BLaER1 treated with 17β-estradiol and CSF1 and Interleukin-3, amounts not matched to agents 10 nM and 100 nM (cell line): ENCODE data around the gene CDC42BPA.

ENCODE experiments used
- H3K27ac ChIP-seq, 11 experiments: shearing (Covaris generic); formaldehyde crosslinking; 2 replicates each; pipeline ENCODE4 v1.8.1; 2022
- H3K27me3 ChIP-seq, 11 experiments: shearing (Covaris generic); formaldehyde crosslinking; 2 replicates each; pipeline ENCODE4 v1.8.1; 2022
- H3K36me3 ChIP-seq, 11 experiments: shearing (Covaris generic); formaldehyde crosslinking; 2 replicates each; pipeline ENCODE4 v1.8.1; 2022
- H3K4me1 ChIP-seq, 10 experiments: shearing (Covaris generic); formaldehyde crosslinking; 2 replicates each; pipeline ENCODE4 v1.8.1; 2022
- H3K4me2 ChIP-seq, 11 experiments: shearing (Covaris generic); formaldehyde crosslinking; 2 replicates each; pipeline ENCODE4 v1.8.1; 2022
- H3K4me3 ChIP-seq, 10 experiments: shearing (Covaris generic); formaldehyde crosslinking; 2 replicates each; pipeline ENCODE4 v1.8.1; 2022
- H3K9ac ChIP-seq, 11 experiments: shearing (Covaris generic); formaldehyde crosslinking; 2 replicates each; pipeline ENCODE4 v1.8.1; 2022
- H3K9me3 ChIP-seq, 11 experiments: shearing (Covaris generic); formaldehyde crosslinking; replicated peaks in 1 of 11; 2 replicates each; pipeline ENCODE4 v1.8.1; 2022
- H4K20me1 ChIP-seq, 11 experiments: shearing (Covaris generic); formaldehyde crosslinking; 2 replicates each; pipeline ENCODE4 v1.8.1; 2022
- Cebpa-rat ChIP-seq, 11 experiments: shearing (Covaris generic); IDR thresholded peaks; 2 replicates each; pipeline ENCODE4 v1.8.1; 2022

Gene CDC42BPA

DNA sequence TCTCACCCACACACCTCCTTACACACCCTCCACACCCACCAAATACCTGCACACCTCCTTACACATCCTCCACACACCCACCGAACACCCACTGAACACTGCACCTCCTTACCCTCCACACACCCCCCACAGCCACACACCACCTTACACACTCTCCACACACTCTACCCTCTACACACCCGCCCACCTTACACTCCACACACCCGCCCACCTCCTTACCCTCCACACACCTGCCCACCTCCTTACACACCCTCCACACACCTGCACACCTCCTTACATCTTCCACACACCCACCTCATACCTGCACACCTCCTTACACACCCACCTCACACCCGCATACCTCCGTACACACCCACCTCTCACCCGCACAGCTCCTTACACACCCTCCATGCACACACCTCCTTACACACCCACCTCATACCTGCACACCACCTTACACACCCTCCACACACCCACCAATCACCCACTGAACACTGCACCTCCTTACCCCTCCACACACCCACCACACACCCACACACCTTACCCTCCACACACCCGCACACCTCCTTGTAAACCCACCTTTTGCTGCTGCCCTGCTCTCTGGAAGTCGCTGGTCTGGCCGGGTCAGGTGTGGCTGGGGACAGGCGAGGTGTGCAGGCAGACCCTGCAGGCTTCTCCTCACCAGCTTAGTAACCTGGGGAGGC is 339.7 kb downstream of the CDC42BPA start:
- H3K4me1 ChIP-seq, result peaks cover 0 to 7% (median under 1%) of the 10 kb centered on the region in 10 experiments; a peak in 8 of 20 replicates
- peaks cover 0 to 81% (median 29%) of the 10 kb centered on the region in 11 experiments; a peak in 17 of 22 replicates for H3K36me3 ChIP-seq
- no peak for TF ChIP-seq Cebpa-rat (IDR thresholded peaks at IDR 0.05)
- H3K4me2 ChIP-seq, result no peak overlapping the region
- no peaks in the 10 kb centered on the region for H3K27me3 ChIP-seq
- H3K9me3 ChIP-seq, result no peaks in the 10 kb centered on the region
- H3K27ac ChIP-seq, result no peak overlapping the region
- H3K4me3 ChIP-seq, result no peak overlapping the region
- peaks cover 0 to 24% (median 5%) of the 10 kb centered on the region in 11 experiments; a peak in 8 of 22 replicates for H4K20me1 ChIP-seq
- no peak overlapping the region for H3K9ac ChIP-seq

DNA sequence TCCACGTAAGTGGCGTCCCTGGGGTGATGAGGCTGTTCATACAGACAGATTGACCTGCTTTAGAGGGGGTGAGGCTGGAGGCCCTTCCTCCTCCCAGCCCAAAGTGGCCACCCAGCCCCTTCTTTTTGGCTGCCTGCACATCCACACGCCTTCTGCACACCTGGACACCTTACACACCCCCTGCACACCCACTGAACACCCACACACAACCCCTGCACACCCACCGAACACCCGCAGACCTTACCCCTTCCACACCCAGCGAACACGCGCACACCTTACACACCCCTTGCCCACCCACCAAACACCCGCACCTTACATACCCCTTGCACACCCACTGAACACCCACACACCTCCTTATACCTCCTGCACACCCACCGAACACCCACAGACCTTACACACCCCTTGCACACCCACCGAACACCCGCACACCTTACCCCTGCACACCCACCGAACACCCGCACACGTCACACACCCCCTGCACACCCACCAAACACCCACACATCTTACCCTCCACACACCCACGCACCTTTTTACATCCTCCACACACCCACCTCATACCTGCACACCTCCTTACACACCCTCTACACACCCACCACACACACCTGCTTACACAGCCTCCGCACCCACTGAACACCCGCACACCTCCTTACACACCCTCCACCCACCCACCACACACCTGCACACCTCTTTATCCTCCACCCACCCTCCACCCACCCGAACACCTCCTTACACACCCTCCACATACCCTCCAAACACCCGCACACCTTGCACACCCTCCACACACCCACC is 340.5 kb downstream of the CDC42BPA start:
- H3K27me3 ChIP-seq, result no peaks in the 10 kb centered on the region
- no peak overlapping the region for H3K9ac ChIP-seq
- peaks cover 0 to 31% (median 5%) of the 10 kb centered on the region in 11 experiments; a peak in 8 of 22 replicates for H4K20me1 ChIP-seq
- H3K36me3 ChIP-seq, result peaks cover 0 to 74% (median 21%) of the 10 kb centered on the region in 11 experiments; a peak in 17 of 22 replicates
- no peak for TF ChIP-seq Cebpa-rat (IDR thresholded peaks at IDR 0.05)
- no peak overlapping the region for H3K27ac ChIP-seq
- no peak overlapping the region for H3K4me3 ChIP-seq
- H3K9me3 ChIP-seq, result no peaks in the 10 kb centered on the region
- no peak overlapping the region for H3K4me2 ChIP-seq
- peaks cover 0 to 15% (median 7%) of the 10 kb centered on the region in 10 experiments; a peak in 12 of 20 replicates for H3K4me1 ChIP-seq

DNA sequence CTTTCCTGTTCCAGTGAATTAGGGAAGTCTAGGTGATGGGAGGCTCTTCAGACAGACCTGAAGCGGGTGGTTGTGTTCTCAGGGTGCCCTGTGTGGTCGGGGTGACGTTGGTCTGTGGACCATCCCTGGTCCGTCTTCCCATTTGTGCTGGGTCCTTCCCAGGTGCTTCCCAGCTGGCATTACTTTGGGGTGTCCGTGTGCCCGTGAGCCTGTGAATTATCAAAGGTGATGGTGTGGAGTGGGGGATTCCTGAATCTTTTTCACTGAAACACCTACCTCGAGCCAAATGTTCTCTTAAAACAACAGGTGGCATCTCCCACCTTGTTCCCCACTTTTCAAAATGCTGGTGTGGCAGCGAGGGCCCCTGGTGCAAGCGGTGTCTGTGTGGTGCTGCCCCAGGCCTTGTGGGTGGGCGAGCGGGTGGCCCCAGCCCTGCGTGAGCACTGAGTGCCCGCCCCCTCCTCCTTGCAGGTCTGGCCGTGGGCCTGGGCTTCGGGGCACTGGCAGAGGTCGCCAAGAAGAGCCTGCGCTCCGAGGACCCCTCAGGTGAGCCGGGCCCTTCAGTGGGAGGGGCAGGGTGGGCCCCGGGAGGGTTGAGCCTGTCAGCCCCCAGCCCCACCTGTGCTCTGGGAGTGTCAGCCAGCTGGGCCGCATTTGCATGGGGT is 341.2 kb downstream of the CDC42BPA start:
- Histone ChIP-seq H3K36me3 (peaks cover 0 to 68% (median 14%) of the 10 kb centered on the region in 11 experiments; a peak in 13 of 22 replicates), H3K9ac (no peak overlapping the region), H3K4me1 (peaks cover 0 to 22% (median 14%) of the 10 kb centered on the region in 10 experiments; a peak in 16 of 20 replicates), H3K4me2 (no peak overlapping the region), H3K9me3 (peaks cover 0 to 1% (median 0%) of the 10 kb centered on the region in 11 experiments; a peak in 5 of 22 replicates), H3K27ac (no peak overlapping the region), H3K27me3 (no peaks in the 10 kb centered on the region), H3K4me3 (no peak overlapping the region), H4K20me1 (peaks cover 0 to 32% (median 5%) of the 10 kb centered on the region in 11 experiments; a peak in 8 of 22 replicates)
- no peak for TF ChIP-seq Cebpa-rat (IDR thresholded peaks at IDR 0.05)

DNA sequence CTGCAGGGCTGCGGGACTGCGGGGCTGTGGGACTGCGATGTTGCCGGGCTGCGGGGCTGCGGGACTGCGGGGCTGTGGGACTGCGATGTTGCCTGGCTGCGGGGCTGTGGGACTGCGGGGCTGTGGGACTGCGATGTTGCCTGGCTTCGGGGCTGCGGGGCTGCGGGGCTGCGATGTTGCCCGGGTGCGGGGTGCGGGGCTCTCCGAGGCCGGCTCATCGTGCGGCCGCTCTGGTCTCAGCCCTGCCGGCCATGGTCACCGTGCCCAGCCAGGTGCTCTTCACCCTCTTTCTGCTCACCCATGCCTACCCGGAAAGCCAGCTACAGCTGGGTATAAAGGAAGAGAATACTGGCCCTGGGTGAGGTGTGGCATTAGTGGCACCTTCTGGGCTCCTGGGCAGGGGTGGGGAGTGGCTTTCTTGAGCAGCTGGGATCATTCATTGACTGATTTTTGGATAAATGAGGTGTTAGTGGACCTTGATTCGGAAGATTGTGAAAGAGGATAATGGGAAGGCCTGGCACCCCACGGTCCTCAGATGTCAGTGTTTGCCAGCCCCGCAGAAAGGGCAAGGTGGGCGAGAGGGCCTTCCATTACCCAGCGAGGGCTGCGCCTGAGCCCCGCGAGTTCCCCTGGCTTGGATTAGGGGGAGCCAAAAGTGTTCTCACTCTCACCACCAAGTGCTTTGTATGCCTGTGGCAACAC is 341.9 kb downstream of the CDC42BPA start:
- H4K20me1 ChIP-seq, result peaks cover 0 to 32% (median 5%) of the 10 kb centered on the region in 11 experiments; a peak in 8 of 22 replicates
- H3K4me1 ChIP-seq, result peaks cover 0 to 27% (median 19%) of the 10 kb centered on the region in 10 experiments; a peak in 16 of 20 replicates
- H3K27ac ChIP-seq, result no peak overlapping the region
- no peak overlapping the region for H3K4me3 ChIP-seq
- H3K9ac ChIP-seq, result no peak overlapping the region
- no peak overlapping the region for H3K4me2 ChIP-seq
- no peaks in the 10 kb centered on the region for H3K27me3 ChIP-seq
- TF ChIP-seq Cebpa-rat (IDR thresholded peaks at IDR 0.05), result no peak
- H3K9me3 ChIP-seq, result peaks cover 5 to 8% (median 6%) of the 10 kb centered on the region in 11 experiments; a peak in 21 of 22 replicates
- peaks cover 0 to 68% (median 13%) of the 10 kb centered on the region in 11 experiments; a peak in 15 of 22 replicates for H3K36me3 ChIP-seq

DNA sequence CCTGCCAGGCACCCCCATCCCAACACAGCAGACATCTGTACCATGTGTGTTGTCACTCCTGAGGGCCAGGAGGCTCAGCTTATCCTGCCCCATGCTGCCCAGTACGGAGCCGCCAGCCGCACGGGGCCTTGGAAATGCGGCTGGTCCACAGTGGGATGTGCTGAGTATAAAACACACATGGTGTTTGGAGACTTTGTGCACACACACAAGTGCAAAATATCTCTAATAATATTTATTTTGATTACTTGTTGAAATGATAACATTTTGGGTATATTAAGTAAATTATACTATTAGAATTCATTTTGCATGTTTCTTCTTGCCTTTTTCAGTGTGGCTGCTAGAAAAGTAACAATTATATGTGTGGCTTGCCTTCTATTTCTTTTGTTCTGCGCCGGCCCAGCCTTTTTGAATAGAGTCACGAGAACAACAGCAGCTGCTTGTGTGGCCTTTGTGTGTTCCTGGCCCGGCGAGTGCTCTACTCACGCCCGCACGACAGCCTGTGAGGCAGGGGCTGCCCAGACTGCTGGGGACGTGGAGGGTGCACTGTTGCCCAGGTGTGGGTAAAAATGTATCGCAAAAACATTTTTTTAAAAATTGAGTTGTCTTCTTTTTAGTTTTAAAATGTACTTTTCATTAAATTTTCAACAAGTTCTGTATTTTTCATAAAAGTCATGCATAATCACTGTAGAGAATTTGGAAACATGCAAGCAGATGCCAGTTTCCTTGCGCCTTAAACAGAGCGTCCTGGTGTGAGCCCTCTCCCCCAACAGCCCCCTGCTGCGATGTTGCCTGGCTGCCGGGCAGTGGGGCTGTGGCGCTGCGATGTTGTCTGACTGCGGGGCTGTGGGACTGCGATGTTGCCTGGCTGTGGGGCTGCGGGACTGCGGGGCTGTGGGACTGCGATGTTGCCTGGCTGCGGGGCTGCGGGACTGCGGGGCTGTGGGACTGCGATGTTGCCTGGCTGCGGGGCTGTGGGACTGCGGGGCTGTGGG is 342.7 kb downstream of the CDC42BPA start:
- TF ChIP-seq Cebpa-rat (IDR thresholded peaks at IDR 0.05), result no peak
- Histone ChIP-seq H3K36me3 (peaks cover 0 to 69% (median 13%) of the 10 kb centered on the region in 11 experiments; a peak in 17 of 22 replicates), H3K4me1 (peaks cover 0 to 27% (median 19%) of the 10 kb centered on the region in 10 experiments; a peak in 16 of 20 replicates), H3K27ac (no peak overlapping the region), H4K20me1 (peaks cover 0 to 32% (median 5%) of the 10 kb centered on the region in 11 experiments; a peak in 8 of 22 replicates), H3K9me3 (peaks cover 11 to 16% (median 15%) of the 10 kb centered on the region in 11 experiments), H3K9ac (no peak overlapping the region), H3K4me2 (no peak overlapping the region), H3K27me3 (no peaks in the 10 kb centered on the region), H3K4me3 (no peak overlapping the region)

DNA sequence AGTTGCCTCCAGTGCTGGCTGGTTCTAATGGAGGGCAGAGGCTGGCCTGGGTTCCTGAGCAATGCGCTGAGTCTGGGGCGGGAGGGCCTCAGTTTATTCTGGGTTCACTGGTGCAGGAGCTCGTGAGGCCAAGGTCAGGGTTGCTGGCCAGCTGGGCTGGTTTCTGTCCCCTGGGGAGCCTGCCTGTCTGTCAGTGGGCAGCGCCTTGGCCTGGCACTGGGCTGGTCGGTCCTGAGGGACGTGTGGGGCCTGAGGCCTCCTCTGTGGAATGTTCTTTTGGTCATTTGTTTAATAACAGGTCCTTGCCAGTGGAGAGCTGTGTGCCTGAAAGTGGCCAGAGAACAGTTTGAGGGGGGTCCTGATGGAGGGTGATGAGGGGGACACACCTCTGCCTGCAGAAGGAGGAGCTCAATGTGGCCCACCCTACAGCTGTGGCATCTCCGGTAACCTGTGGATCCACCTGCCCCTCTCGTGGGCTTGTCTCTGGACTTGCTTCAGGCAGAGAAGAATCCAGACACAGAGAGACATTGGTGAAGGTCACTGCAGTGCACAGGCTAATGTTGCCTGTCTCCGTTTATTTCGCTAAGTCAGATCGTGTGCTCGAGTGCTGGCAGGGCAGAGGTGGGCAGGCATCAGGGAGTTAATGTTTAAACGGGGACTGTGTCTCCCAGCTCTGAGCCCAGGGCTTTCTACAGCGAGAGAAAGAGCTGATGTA is 343.6 kb downstream of the CDC42BPA start:
- Histone ChIP-seq H3K9ac (no peak overlapping the region), H3K4me2 (no peak overlapping the region), H3K27ac (peak overlapping the region in 1 of 11 experiments; percentile 0; a peak in 1 of 22 replicates), H3K9me3 (peaks cover 17 to 24% (median 23%) of the 10 kb centered on the region in 11 experiments), H3K4me1 (peaks cover 0 to 27% (median 19%) of the 10 kb centered on the region in 10 experiments; a peak in 16 of 20 replicates), H3K4me3 (no peak overlapping the region), H3K36me3 (peaks cover 7 to 69% (median 22%) of the 10 kb centered on the region in 11 experiments; a peak in 20 of 22 replicates), H4K20me1 (peaks cover 0 to 32% (median 5%) of the 10 kb centered on the region in 11 experiments; a peak in 8 of 22 replicates), H3K27me3 (no peaks in the 10 kb centered on the region)
- no peak for TF ChIP-seq Cebpa-rat (IDR thresholded peaks at IDR 0.05)
